B cell (primary cell): ENCODE data around the gene NIP7. TPM values are rescaled to one million over a fixed set of nuclear protein-coding genes. Genes with fewer than 3 reads are reported as not detected.

ENCODE experiments used
- ATAC-seq: fragments of 200-7000 bp; cut with Tn5 transposase; one replicate; pipeline ENCODE4 v1.10.0; 2021; ENCODE audit warnings: low read depth, mild to moderate bottlenecking, moderate number of reproducible peaks, moderate library complexity
- CTCF ChIA-PET: fragments of 350-600 bp; sonication (Branson Sonifier 250); formaldehyde crosslinking; loops from one replicate; lab custom pipeline; 2021; ENCODE audit warnings: antibody characterized with exemption, inconsistent platforms; lab: Charles Lee
- POLR2A ChIA-PET: fragments of 350-600 bp; sonication (Branson Sonifier 250); formaldehyde crosslinking; loops from one replicate; lab custom pipeline; 2021; ENCODE audit warnings: antibody characterized with exemption; lab: Charles Lee
- DNase-seq: peaks from one replicate; pipeline ENCODE4 v3.0.0; 2013
- H2AFZ ChIP-seq: 2 replicates; pipeline ENCODE4 v1.6.1; 2012; ENCODE audit warnings: mild to moderate bottlenecking, low read depth, low read length; ENCODE audit not compliant: insufficient read depth, poor library complexity, severe bottlenecking
- H3K27ac ChIP-seq, 2 donors: 1 replicate in 1 of 2; 2 replicates in 1 of 2; pipeline ENCODE4 v1.5.1; 2012 to 2013; ENCODE audit warnings: low read length in 2 of 2, mild to moderate bottlenecking in 2 of 2, moderate library complexity in 1 of 2
- H3K27me3 ChIP-seq, 4 experiments: fragments of 200-600 bp in 1 of 4; sonication (generic) in 1 of 4; replicated peaks in 1 of 4; 1 replicate in 2 of 4; 2 replicates in 2 of 4; pipeline versions ENCODE4 v1.6.1 to v1.7.0; 2013 to 2016; ENCODE audit warnings: low read length in 3 of 4, mild to moderate bottlenecking in 2 of 4, mixed read lengths in 1 of 4, moderate library complexity in 1 of 4; ENCODE audit not compliant: insufficient read depth in 4 of 4, control insufficient read depth in 3 of 4; ENCODE audit errors: control extremely low read depth in 1 of 4
- H3K36me3 ChIP-seq, 2 experiments: replicated peaks in 1 of 2; 1 replicate in 1 of 2; 2 replicates in 1 of 2; pipeline versions ENCODE4 v1.6.1 to v1.7.1; 2013; ENCODE audit warnings: low read length in 1 of 2; ENCODE audit not compliant: insufficient read depth in 2 of 2, control insufficient read depth in 1 of 2; ENCODE audit errors: control extremely low read depth in 1 of 2, extremely low read depth in 1 of 2
- H3K4me1 ChIP-seq, 2 donors: fragments of 200-600 bp in 1 of 2; sonication (generic) in 1 of 2; 1 replicate in 1 of 2; 2 replicates in 1 of 2; pipeline versions ENCODE4 v1.5.1 to v1.6.1; 2013 to 2017; ENCODE audit warnings: low read length in 2 of 2; ENCODE audit not compliant: control insufficient read depth in 2 of 2, insufficient read depth in 2 of 2
- H3K4me2 ChIP-seq: replicated peaks from 2 replicates; pipeline ENCODE3; 2012; ENCODE audit warnings: mild to moderate bottlenecking, low read depth, low read length; ENCODE audit not compliant: poor library complexity, severe bottlenecking
- H3K4me3 ChIP-seq, 5 experiments: fragments of 200-600 bp in 1 of 5; sonication (generic) in 1 of 5; 1 replicate in 3 of 5; 2 replicates in 2 of 5; pipeline versions ENCODE4 v1.5.1 to v1.7.0; 2011 to 2016; ENCODE audit warnings: low read length in 4 of 5, mild to moderate bottlenecking in 4 of 5, low read depth in 2 of 5, control low read depth in 1 of 5, moderate library complexity in 1 of 5; ENCODE audit not compliant: insufficient read depth in 1 of 5; ENCODE audit errors: control extremely low read depth in 1 of 5, extremely low read depth in 1 of 5
- H3K79me2 ChIP-seq: fragments of 200-600 bp; sonication (generic); one replicate; pipeline ENCODE4 v1.6.0; 2016; ENCODE audit warnings: low read length; ENCODE audit not compliant: control insufficient read depth, insufficient read depth
- H3K9ac ChIP-seq: fragments of 200-600 bp; sonication (generic); 2 replicates; pipeline ENCODE4 v1.6.1; 2017; ENCODE audit warnings: mild to moderate bottlenecking, low read length, moderate library complexity
- H3K9me3 ChIP-seq, 3 donors: one replicate each; pipeline versions ENCODE4 v1.6.1 to v1.7.1; 2013; ENCODE audit warnings: low read length in 2 of 3; ENCODE audit not compliant: control insufficient read depth in 2 of 3, insufficient read depth in 1 of 3; ENCODE audit errors: control extremely low read depth in 1 of 3
- H4K20me1 ChIP-seq: 2 replicates; pipeline ENCODE4 v1.6.0; 2012; ENCODE audit warnings: mild to moderate bottlenecking, low read length; ENCODE audit not compliant: insufficient read depth, control insufficient read depth, poor library complexity, severe bottlenecking
- H3K27ac Mint-ChIP-seq: one replicate; pipeline ENCODE4 v1.8.0; 2021; ENCODE audit warnings: mixed read lengths
- H3K27me3 Mint-ChIP-seq: one replicate; pipeline ENCODE4 v1.8.0; 2021; ENCODE audit warnings: mixed read lengths
- H3K4me1 Mint-ChIP-seq: one replicate; pipeline ENCODE4 v1.8.0; 2021; ENCODE audit warnings: mixed read lengths
- H3K4me3 Mint-ChIP-seq: one replicate; pipeline ENCODE4 v1.8.0; 2021; ENCODE audit warnings: mixed read lengths
- H3K9me3 Mint-ChIP-seq: one replicate; pipeline ENCODE4 v1.8.0; 2022; ENCODE audit warnings: mixed read lengths; ENCODE audit not compliant: insufficient read depth
- CTCF ChIP-seq: fragments of 200-600 bp; IDR thresholded peaks from one replicate; pipeline ENCODE4 v1.8.0; 2022; ENCODE audit warnings: antibody characterized with exemption, mild to moderate bottlenecking
- EZH2 ChIP-seq: IDR thresholded peaks from 2 replicates; pipeline ENCODE4 v1.6.1; 2012; ENCODE audit warnings: borderline replicate concordance, low read depth, mild to moderate bottlenecking, moderate library complexity, low read length; ENCODE audit not compliant: insufficient read depth, poor library complexity, severe bottlenecking
- WGBS: methylation state at CpG from one replicate; pipeline ENCODE4 v1.1.5; 2013; ENCODE audit warnings: missing lambda C conversion rate; ENCODE audit not compliant: insufficient coverage; 5-methylcytosine and 5-hydroxymethylcytosine counted together
- intact Hi-C: fragments of 100-400 bp; cut with micrococcal nuclease; formaldehyde crosslinking; loops from one replicate; pipeline ENCODE4 v1.10.0; 2022
- polyA plus RNA-seq: library from polyadenylated mRNA; depleted of rRNA; stranded (reverse); fragments of >200 nt; gene quantifications from 2 replicates; pipeline ENCODE4 v1.2.3, GENCODE V29; 2012
- total RNA-seq, 2 donors: library from RNA; stranded (reverse); fragments of 120-200 nt in 1 of 2; gene quantifications; 1 replicate in 1 of 2; 2 replicates in 1 of 2; pipeline versions ENCODE4 v1.2.3 to v1.2.4, GENCODE V29; 2013 to 2022

Gene NIP7
- total and polyA plus RNA-seq, 2 donors (not counting 1 experiment from before 2014, with no cell fraction given), result 4.4 to 20.2 TPM

GRCh38 chr16:69348222-69348621, 8.7 kb downstream of the NIP7 start:
- DNase-seq (no peak), ATAC-seq (no peak)
- Mint-ChIP-seq H3K4me3 (no peak overlapping the region), H3K27ac (no peak overlapping the region), H3K9me3 (no peaks in the 10 kb centered on the region), H3K4me1 (peaks cover 7% of the 10 kb centered on the region), H3K27me3 (no peaks in the 10 kb centered on the region)
- Histone ChIP-seq H2AFZ (no peak overlapping the region), H3K4me2 (no peak overlapping the region), H3K9me3 (no peaks in the 10 kb centered on the region), H3K36me3 (peaks cover 2 to 12% of the 10 kb centered on the region in 2 experiments), H3K9ac (no peak overlapping the region), H3K27ac (no peak overlapping the region), H4K20me1 (no peaks in the 10 kb centered on the region), H3K27me3 (no peaks in the 10 kb centered on the region), H3K4me3 (no peak overlapping the region), H3K4me1 (no peaks in the 10 kb centered on the region), H3K79me2 (no peaks in the 10 kb centered on the region)
- intact Hi-C loops, result no loop called here
- POLR2A ChIA-PET, result no interaction called here
- CTCF ChIA-PET, result no interaction called here
- WGBS, result 100% methylated on average over 2 of the region's 6 CpGs
- no peak for TF ChIP-seq CTCF
- no peak for TF ChIP-seq EZH2

GRCh38 chr16:69349536-69349935, 10.0 kb downstream of the NIP7 start:
- intact Hi-C loops, result no loop called here
- peaks cover 2 to 10% of the 10 kb centered on the region in 2 experiments for H3K36me3 ChIP-seq

More at GRCh38 chr16:69349536-69349935, 10.0 kb downstream of the NIP7 start:
- no peak overlapping the region for H3K4me3 Mint-ChIP-seq
- no peaks in the 10 kb centered on the region for H3K27me3 Mint-ChIP-seq
- TF ChIP-seq CTCF, result no peak
- no peak for TF ChIP-seq EZH2
- Histone ChIP-seq H3K27ac (no peak overlapping the region), H3K9me3 (no peaks in the 10 kb centered on the region), H2AFZ (no peak overlapping the region), H3K79me2 (no peaks in the 10 kb centered on the region), H3K4me1 (no peaks in the 10 kb centered on the region), H3K27me3 (no peaks in the 10 kb centered on the region), H3K9ac (no peak overlapping the region), H4K20me1 (no peaks in the 10 kb centered on the region), H3K4me3 (no peak overlapping the region), H3K4me2 (no peak overlapping the region)
- ChIA-PET CTCF (no interaction called here), POLR2A (no interaction called here)
- peaks cover 7% of the 10 kb centered on the region for H3K4me1 Mint-ChIP-seq
- over 99% methylated on average over 10 of the region's 10 CpGs for WGBS
- H3K27ac Mint-ChIP-seq, result no peak overlapping the region
- ATAC-seq (no peak), DNase-seq (no peak)
- no peaks in the 10 kb centered on the region for H3K9me3 Mint-ChIP-seq
